H1 (cell line): Measurements from ENCODE around the gene TBC1D22B. TPM values are rescaled to one million over a fixed set of nuclear protein-coding genes. Genes with fewer than 3 reads are reported as not detected.

Experiments used
- CTCF ChIA-PET: fragments of 300-600 bp; sonication (Branson Sonifier 250); formaldehyde crosslinking; loops from one replicate; lab custom pipeline; 2021; ENCODE audit not compliant: partially characterized antibody; lab: Charles Lee
- POLR2A ChIA-PET: fragments of 300-600 bp; sonication (Branson Sonifier 250); formaldehyde crosslinking; loops from one replicate; lab custom pipeline; 2021; ENCODE audit warnings: inconsistent platforms; ENCODE audit not compliant: partially characterized antibody; lab: Charles Lee
- DNase-seq, 2 experiments: peaks; one replicate each; pipeline versions ENCODE4 v3.0.0 to v3.0.0-alpha.2; 2010 to 2022; ENCODE audit warnings: low spot score in 2 of 2, low read depth in 1 of 2, mixed read lengths in 1 of 2
- FAIRE-seq: peaks from 2 replicates; lab custom pipeline; 2011; peaks lifted over from hg19 to GRCh38; lab: Jason Lieb, UNC
- H2AFZ ChIP-seq: 2 replicates; pipeline ENCODE4 v1.8.1; 2012; ENCODE audit warnings: low read length, inconsistent platforms
- H2AK5ac ChIP-seq: 2 replicates; pipeline ENCODE4 v1.6.1; 2013; ENCODE audit warnings: low read depth, low read length
- H2BK120ac ChIP-seq: replicated peaks from 2 replicates; pipeline ENCODE3; 2013; ENCODE audit warnings: low read depth, low read length, inconsistent platforms
- H2BK12ac ChIP-seq: 2 replicates; pipeline ENCODE4 v1.6.1; 2013; ENCODE audit warnings: low read depth, low read length
- H2BK15ac ChIP-seq: 2 replicates; pipeline ENCODE4 v1.6.1; 2013; ENCODE audit warnings: low read length
- H2BK20ac ChIP-seq: 2 replicates; pipeline ENCODE4 v1.6.1; 2013; ENCODE audit warnings: low read length
- H2BK5ac ChIP-seq: 2 replicates; pipeline ENCODE4 v1.6.1; 2013; ENCODE audit warnings: low read depth, low read length
- H3K14ac ChIP-seq: 2 replicates; pipeline ENCODE4 v1.6.1; 2013; ENCODE audit warnings: inconsistent platforms; ENCODE audit not compliant: insufficient read length
- H3K18ac ChIP-seq: 2 replicates; pipeline ENCODE4 v1.6.1; 2013; ENCODE audit warnings: low read length; ENCODE audit errors: extremely low read depth
- H3K23ac ChIP-seq: 2 replicates; pipeline ENCODE4 v1.6.1; 2013; ENCODE audit warnings: inconsistent platforms; ENCODE audit not compliant: insufficient read length
- H3K23me2 ChIP-seq: 2 replicates; pipeline ENCODE4 v1.6.1; 2013; ENCODE audit warnings: low read depth, low read length
- H3K27ac ChIP-seq: 2 replicates; pipeline ENCODE4 v1.6.1; 2011; ENCODE audit warnings: low read depth, low read length, inconsistent platforms
- H3K27me3 ChIP-seq, 4 experiments: replicated peaks in 1 of 4; 1 replicate in 1 of 4; 2 replicates in 3 of 4; pipeline versions ENCODE4 v1.6.1 to v1.8.1; 2011 to 2013; ENCODE audit warnings: low read length in 3 of 4, mild to moderate bottlenecking in 3 of 4, inconsistent platforms in 2 of 4, mixed read lengths in 2 of 4, moderate library complexity in 1 of 4; ENCODE audit not compliant: control insufficient read depth in 3 of 4, insufficient read depth in 3 of 4; ENCODE audit errors: extremely low read depth in 1 of 4
- H3K36me3 ChIP-seq, 4 experiments: 2 replicates each; pipeline versions ENCODE4 v1.6.1 to v1.8.1; 2011 to 2013; ENCODE audit warnings: mild to moderate bottlenecking in 4 of 4, low read length in 3 of 4, moderate library complexity in 2 of 4, control low read depth in 1 of 4, inconsistent platforms in 1 of 4; ENCODE audit not compliant: insufficient read depth in 4 of 4, control insufficient read depth in 2 of 4
- H3K4ac ChIP-seq: replicated peaks from 2 replicates; pipeline ENCODE3; 2013; ENCODE audit warnings: low read length, low read depth, mixed read lengths, inconsistent platforms; ENCODE audit not compliant: insufficient read length
- H3K4me1 ChIP-seq, 4 experiments: replicated peaks in 1 of 4; 1 replicate in 1 of 4; 2 replicates in 3 of 4; pipeline versions ENCODE4 v1.6.1 to v1.8.1; 2011 to 2013; ENCODE audit warnings: low read length in 3 of 4, inconsistent platforms in 2 of 4, mixed read lengths in 1 of 4; ENCODE audit not compliant: insufficient read depth in 4 of 4, control insufficient read depth in 3 of 4
- H3K4me2 ChIP-seq, 2 experiments: 2 replicates each; pipeline versions ENCODE4 v1.6.1 to v1.8.1; 2011 to 2013; ENCODE audit warnings: low read depth in 2 of 2, low read length in 2 of 2, control low read depth in 1 of 2, inconsistent platforms in 1 of 2, mild to moderate bottlenecking in 1 of 2; ENCODE audit not compliant: insufficient read depth in 1 of 2
- H3K4me3 ChIP-seq, 4 experiments: fragments of 200-600, 300-600 bp in 1 of 4; sonication (generic), shearing (Covaris generic), sonication (Bioruptor Twin) in 1 of 4; 2 replicates each; pipeline versions ENCODE4 v1.5.1 to v1.8.1; 2011 to 2016; ENCODE audit warnings: low read length in 4 of 4, low read depth in 3 of 4, control low read depth in 2 of 4, inconsistent platforms in 2 of 4, mild to moderate bottlenecking in 2 of 4, mixed read lengths in 1 of 4, moderate library complexity in 1 of 4; ENCODE audit not compliant: insufficient read depth in 2 of 4; ENCODE audit errors: extremely low read depth in 1 of 4
- H3K56ac ChIP-seq: replicated peaks from 2 replicates; pipeline ENCODE3; 2013; ENCODE audit warnings: low read depth, mild to moderate bottlenecking, mixed read lengths, low read length, inconsistent platforms; ENCODE audit not compliant: insufficient read length
- H3K79me1 ChIP-seq: 2 replicates; pipeline ENCODE4 v1.6.1; 2013; ENCODE audit warnings: low read depth, low read length, control low read depth
- H3K79me2 ChIP-seq, 2 experiments: 2 replicates each; pipeline versions ENCODE4 v1.6.1 to v1.8.1; 2012 to 2013; ENCODE audit warnings: low read length in 2 of 2, mild to moderate bottlenecking in 2 of 2, inconsistent platforms in 1 of 2; ENCODE audit not compliant: insufficient read depth in 2 of 2, control insufficient read depth in 1 of 2
- H3K9ac ChIP-seq, 4 experiments: replicated peaks in 1 of 4; 1 replicate in 1 of 4; 2 replicates in 3 of 4; pipeline versions ENCODE4 v1.6.1 to v1.8.1; 2011 to 2013; ENCODE audit warnings: low read depth in 3 of 4, low read length in 3 of 4, control low read depth in 2 of 4, mild to moderate bottlenecking in 2 of 4, moderate library complexity in 2 of 4, inconsistent platforms in 1 of 4; ENCODE audit errors: extremely low read depth in 1 of 4
- H3K9me3 ChIP-seq, 2 experiments: 2 replicates each; pipeline versions ENCODE4 v1.6.1 to v1.8.1; 2012 to 2013; ENCODE audit warnings: mild to moderate bottlenecking in 2 of 2, moderate library complexity in 2 of 2, control low read depth in 1 of 2, inconsistent platforms in 1 of 2, low read depth in 1 of 2, low read length in 1 of 2, mixed read lengths in 1 of 2; ENCODE audit not compliant: insufficient read depth in 2 of 2
- H4K20me1 ChIP-seq, 2 experiments: replicated peaks in 1 of 2; 2 replicates each; pipeline versions ENCODE3 to v1.8.1; 2011 to 2013; ENCODE audit warnings: inconsistent platforms in 2 of 2, low read length in 2 of 2, mild to moderate bottlenecking in 1 of 2; ENCODE audit not compliant: insufficient read depth in 2 of 2, control insufficient read depth in 1 of 2
- H4K5ac ChIP-seq: 2 replicates; pipeline ENCODE4 v1.6.1; 2013; ENCODE audit warnings: low read length, low read depth, mixed read lengths, inconsistent platforms; ENCODE audit not compliant: insufficient read length
- H4K8ac ChIP-seq: 2 replicates; pipeline ENCODE4 v1.8.0; 2013; ENCODE audit warnings: mild to moderate bottlenecking, moderate library complexity, low read length, inconsistent platforms; ENCODE audit not compliant: insufficient read depth; ENCODE audit errors: extremely low read depth
- H4K91ac ChIP-seq: replicated peaks from 2 replicates; pipeline ENCODE3; 2013; ENCODE audit warnings: low read length, mixed read lengths, inconsistent platforms; ENCODE audit not compliant: insufficient read length
- EP300 ChIP-seq, 2 experiments: IDR thresholded peaks; 1 replicate in 1 of 2; 2 replicates in 1 of 2; pipeline ENCODE4 v1.6.1; 2011 to 2012; ENCODE audit warnings: low read depth in 2 of 2, low read length in 2 of 2, mild to moderate bottlenecking in 2 of 2, borderline replicate concordance in 1 of 2, inconsistent platforms in 1 of 2, moderate library complexity in 1 of 2
- SRF ChIP-seq: IDR thresholded peaks from 2 replicates; pipeline ENCODE4 v1.6.1; 2011; ENCODE audit warnings: mild to moderate bottlenecking, low read depth, low read length, moderate library complexity
- WGBS, 2 experiments: shearing (Covaris generic) in 1 of 2; methylation state at CpG; one replicate each; pipeline versions ENCODE4 v1.1.6 to v1.1.7; 2013 to 2015; ENCODE audit warnings: low lambda C conversion rate in 2 of 2, mixed read lengths in 2 of 2, inconsistent platforms in 1 of 2, low coverage in 1 of 2, missing lambda C conversion rate in 1 of 2; ENCODE audit not compliant: insufficient replicate concordance in 2 of 2, insufficient coverage in 1 of 2, insufficient read length in 1 of 2; ENCODE audit errors: extremely low coverage in 1 of 2, missing lambda C conversion rate in 1 of 2; 5-methylcytosine and 5-hydroxymethylcytosine counted together
- polyA plus RNA-seq, 7 experiments: library from polyadenylated mRNA; depleted of rRNA in 3 of 7; stranded (reverse) in 5 of 7; unstranded in 2 of 7; fragments of >200 nt in 5 of 7; fragments of 200-250 nt in 2 of 7; gene quantifications; 1 replicate in 5 of 7; 2 replicates in 1 of 7; 4 replicates in 1 of 7; pipeline versions ENCODE4 v1.2.1 to v1.2.3, GENCODE V29; 2011 to 2013; ENCODE audit warnings: missing spikeins in 2 of 7, mixed read lengths in 2 of 7
- total RNA-seq: library from RNA; stranded (reverse); fragmentation: NEBNext Ultra II Directional; extraction: Animal tissue kit (Norgen Biotek cat#: 25700); gene quantifications from 2 replicates; pipeline ENCODE4 v1.2.1, GENCODE V29; 2021
- TF ChIP-seq, protein P1 (sequence below): IDR thresholded peaks from 2 replicates; pipeline ENCODE4 v1.6.1; 2012; ENCODE audit warnings: low read length, inconsistent platforms

The TBC1D22B gene
- total and polyA plus RNA-seq, 2 of the 8 experiments (the other 6 are each of a cell fraction or from before 2014, with no cell fraction given) = 10.1 to 17.4 TPM

DNA sequence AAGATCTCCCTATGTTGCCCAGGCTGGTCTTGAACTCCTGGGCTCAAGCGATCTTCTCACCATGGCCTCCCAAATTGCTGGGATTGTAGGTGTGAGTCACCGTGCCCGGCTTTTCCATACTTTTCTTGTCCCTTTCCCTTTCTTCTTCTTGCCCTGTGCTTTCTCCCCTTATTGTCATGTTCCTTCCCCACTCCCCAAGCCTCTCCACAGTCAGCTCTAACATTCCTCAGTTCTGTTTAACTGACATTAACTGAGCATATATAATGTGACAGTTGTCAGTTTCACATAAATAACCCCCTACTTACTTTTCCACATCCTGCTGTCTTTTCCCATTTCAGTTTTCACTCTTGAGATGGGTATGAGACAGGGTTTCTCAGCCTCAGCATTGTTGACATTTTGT is 86.7 kb downstream of the TBC1D22B start:
- ChIA-PET POLR2A (no interaction called here), CTCF (interaction anchor here (0.8 kb wide), 1 partner anchor 329 kb away, joined by 3 read pairs; no protein-coding TSS in a partner anchor)
- Histone ChIP-seq H3K4ac (no peak overlapping the region), H4K8ac (no peak overlapping the region), H4K91ac (no peak overlapping the region), H3K9ac (no peak overlapping the region), H3K27ac (no peak overlapping the region), H2AFZ (no peak overlapping the region), H3K23me2 (no peaks in the 10 kb centered on the region), H2BK15ac (no peak overlapping the region), H2BK12ac (no peak overlapping the region), H4K5ac (no peak overlapping the region), H3K79me1 (no peaks in the 10 kb centered on the region), H2BK5ac (no peak overlapping the region), H3K4me3 (no peak overlapping the region), H3K79me2 (no peaks in the 10 kb centered on the region), H3K36me3 (no peaks in the 10 kb centered on the region), H2BK20ac (no peak overlapping the region), H2BK120ac (no peak overlapping the region), H3K27me3 (no peaks in the 10 kb centered on the region; a peak in 1 of 7 replicates), H3K9me3 (no peaks in the 10 kb centered on the region), H3K4me2 (no peak overlapping the region), H3K23ac (no peak overlapping the region), H3K56ac (no peak overlapping the region), H3K4me1 (no peaks in the 10 kb centered on the region), H2AK5ac (no peak overlapping the region), H4K20me1 (no peaks in the 10 kb centered on the region), H3K18ac (no peak overlapping the region), H3K14ac (no peak overlapping the region)
- TF ChIP-seq SRF (no peak), EP300 (IDR thresholded peaks at IDR 0.05; ENCODE audit: borderline replicate concordance in 1 of 2, low read depth in 2 of 2, low read length in 2 of 2) (no peak)
- TF ChIP-seq, protein P1, sequence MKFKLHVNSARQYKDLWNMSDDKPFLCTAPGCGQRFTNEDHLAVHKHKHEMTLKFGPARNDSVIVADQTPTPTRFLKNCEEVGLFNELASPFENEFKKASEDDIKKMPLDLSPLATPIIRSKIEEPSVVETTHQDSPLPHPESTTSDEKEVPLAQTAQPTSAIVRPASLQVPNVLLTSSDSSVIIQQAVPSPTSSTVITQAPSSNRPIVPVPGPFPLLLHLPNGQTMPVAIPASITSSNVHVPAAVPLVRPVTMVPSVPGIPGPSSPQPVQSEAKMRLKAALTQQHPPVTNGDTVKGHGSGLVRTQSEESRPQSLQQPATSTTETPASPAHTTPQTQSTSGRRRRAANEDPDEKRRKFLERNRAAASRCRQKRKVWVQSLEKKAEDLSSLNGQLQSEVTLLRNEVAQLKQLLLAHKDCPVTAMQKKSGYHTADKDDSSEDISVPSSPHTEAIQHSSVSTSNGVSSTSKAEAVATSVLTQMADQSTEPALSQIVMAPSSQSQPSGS = no peak
- DNase-seq (no peak), FAIRE-seq (no peak)
- 89% methylated on average over 3 of the region's 3 CpGs; no CpG with 5 or more reads in 1 of the 2 experiments for WGBS, 2 experiments
